Measurements from ENCODE around the gene PDZD4. TPM values are rescaled to one million over a fixed set of nuclear protein-coding genes. Genes with fewer than 3 reads are reported as not detected.

PDZD4 gene
- total RNA-seq, 1 experiment from 2014 or later = 120 TPM

GRCh38 chrX:153771415-153772315 is 58.7 kb downstream of the PDZD4 start (continued):
- TF ChIP-seq ZNF532 (CRISPR knock-in tag; IDR thresholded peaks at IDR 0.05; ENCODE audit: borderline replicate concordance) = no peak
- no peak for TF ChIP-seq IRF1 (CRISPR knock-in tag; IDR thresholded peaks at IDR 0.05)
- no peak for TF ChIP-seq TP53 (CRISPR knock-in tag; IDR thresholded peaks at IDR 0.05)
- TF ChIP-seq PREB (CRISPR knock-in tag; IDR thresholded peaks at IDR 0.05; ENCODE audit: borderline replicate concordance) = no peak
- TF ChIP-seq ZNF396 (CRISPR knock-in tag; IDR thresholded peaks at IDR 0.05; ENCODE audit: borderline replicate concordance) = no peak
- no peak for TF ChIP-seq MYBL2 (CRISPR knock-in tag; IDR thresholded peaks at IDR 0.05)

- Mint-ChIP-seq H3K9me3 (no peaks in the 10 kb centered on the region), H3K27ac (no peak overlapping the region), H3K36me3 (no peaks in the 10 kb centered on the region), H3K27me3 (ENCODE audit: low read depth) (no peaks in the 10 kb centered on the region), H3K4me1 (peaks cover 3% of the 10 kb centered on the region; the same call in 1 of the 2 replicates), H3K4me3 (no peak overlapping the region)
- no peak for ATAC-seq
- DNase-seq (ENCODE audit: low spot score) = no peak
- TF ChIP-seq FOXK1 (CRISPR knock-in tag; IDR thresholded peaks at IDR 0.05) = no peak
- TF ChIP-seq USF2 (CRISPR knock-in tag; IDR thresholded peaks at IDR 0.05) = no peak
- no peak for TF ChIP-seq NR3C1 (CRISPR knock-in tag; conservative IDR thresholded peaks at IDR 0.05; ENCODE audit: low read depth)
- TF ChIP-seq IRF1 (CRISPR knock-in tag; IDR thresholded peaks at IDR 0.05) = no peak
- TF ChIP-seq JUN (CRISPR knock-in tag; IDR thresholded peaks at IDR 0.05) = no peak
- no peak for TF ChIP-seq FOXP4 (CRISPR knock-in tag; IDR thresholded peaks at IDR 0.05)
- no peak for TF ChIP-seq ZNF219 (CRISPR knock-in tag; IDR thresholded peaks at IDR 0.05; ENCODE audit: borderline replicate concordance)
- TF ChIP-seq PREB (CRISPR knock-in tag; IDR thresholded peaks at IDR 0.05; ENCODE audit: borderline replicate concordance) = no peak
- TF ChIP-seq ETV6 (CRISPR knock-in tag; IDR thresholded peaks at IDR 0.05) = no peak
- ChIA-PET POLR2A (no interaction called here), CTCF (no interaction called here)
Observed at GRCh38 chrX:153770601-153771414, 59.5 kb downstream of the PDZD4 start.

Measured in WTC11 (cell line).